Caco-2 (cell line): ENCODE data around the gene FAM83C. TPM values are rescaled to one million over a fixed set of nuclear protein-coding genes. Genes with fewer than 3 reads are reported as not detected.

ENCODE experiments used
- BruUV-seq: library from RNA; stranded (reverse); fragments of 400-500 nt; replicated peaks from 2 replicates; lab custom pipeline; 2021; lab: Mats Ljungman, UMichigan
- CTCF ChIA-PET: fragments of 300-600 bp; sonication (Branson Sonifier 250); formaldehyde crosslinking; loops from one replicate; lab custom pipeline; 2022; ENCODE audit warnings: antibody characterized with exemption; lab: Charles Lee
- POLR2A ChIA-PET: fragments of 300-600 bp; sonication (Branson Sonifier 250); formaldehyde crosslinking; loops from one replicate; lab custom pipeline; 2022; ENCODE audit warnings: antibody characterized with exemption; lab: Charles Lee
- DNase-seq, 2 experiments: peaks; one replicate each; pipeline versions ENCODE4 v3.0.0 to v3.0.0-alpha.2; 2020 to 2022
- H3K27me3 ChIP-seq: replicated peaks from 2 replicates; pipeline ENCODE4 v1.6.0; 2011; ENCODE audit warnings: low read length; ENCODE audit not compliant: control insufficient read depth, insufficient read depth
- H3K36me3 ChIP-seq: 2 replicates; pipeline ENCODE4 v1.5.1; 2011; ENCODE audit warnings: low read length; ENCODE audit not compliant: control insufficient read depth, insufficient read depth
- H3K4me1 ChIP-seq: fragments of 250-450 bp; sonication (Bioruptor Pico); 2 replicates; pipeline ENCODE4 v1.5.1; 2020; ENCODE audit warnings: mild to moderate bottlenecking
- H3K4me3 ChIP-seq: 2 replicates; pipeline ENCODE4 v1.5.1; 2011; ENCODE audit warnings: low read depth, mild to moderate bottlenecking, control low read depth, low read length
- H3K9me3 ChIP-seq: fragments of 250-450 bp; sonication (Bioruptor Pico); 2 replicates; pipeline ENCODE4 v1.5.1; 2020; ENCODE audit warnings: mild to moderate bottlenecking, moderate library complexity
- H3K27ac Mint-ChIP-seq: one replicate; pipeline ENCODE4 v1.8.0; 2022; ENCODE audit warnings: mixed read lengths; ENCODE audit not compliant: unreplicated experiment
- H3K27me3 Mint-ChIP-seq: one replicate; pipeline ENCODE4 v1.8.0; 2022; ENCODE audit warnings: mixed read lengths; ENCODE audit not compliant: insufficient read depth, unreplicated experiment
- H3K36me3 Mint-ChIP-seq: one replicate; pipeline ENCODE4 v1.8.0; 2022; ENCODE audit warnings: mild to moderate bottlenecking, mixed read lengths; ENCODE audit not compliant: insufficient read depth, unreplicated experiment
- H3K4me1 Mint-ChIP-seq: one replicate; pipeline ENCODE4 v1.8.0; 2022; ENCODE audit warnings: low read depth, mixed read lengths; ENCODE audit not compliant: unreplicated experiment
- H3K4me3 Mint-ChIP-seq: one replicate; pipeline ENCODE4 v1.8.0; 2022; ENCODE audit warnings: mild to moderate bottlenecking, moderate library complexity, mixed read lengths; ENCODE audit not compliant: unreplicated experiment
- H3K9me3 Mint-ChIP-seq: one replicate; pipeline ENCODE4 v1.8.0; 2022; ENCODE audit warnings: mixed read lengths; ENCODE audit not compliant: unreplicated experiment
- intact Hi-C: fragments of 100-400 bp; cut with micrococcal nuclease; formaldehyde crosslinking; loops from one replicate; pipeline ENCODE4 v1.10.0; 2022; ENCODE audit not compliant: unreplicated experiment
- total RNA-seq: library from RNA; stranded (reverse); gene quantifications from 2 replicates; pipeline ENCODE4 v1.2.3, GENCODE V29; 2022
- TF ChIP-seq, protein P1 (sequence below), 2 experiments: fragments of 200-600 bp in 1 of 2; IDR thresholded peaks; 1 replicate in 1 of 2; 2 replicates in 1 of 2; pipeline versions ENCODE4 v1.5.1 to v1.8.0; 2011 to 2022; ENCODE audit warnings: antibody characterized with exemption in 1 of 2, control low read depth in 1 of 2, inconsistent platforms in 1 of 2, low read depth in 1 of 2, low read length in 1 of 2, mild to moderate bottlenecking in 1 of 2, moderate library complexity in 1 of 2; ENCODE audit not compliant: insufficient read depth in 1 of 2, severe bottlenecking in 1 of 2, unreplicated experiment in 1 of 2

FAM83C gene
- total RNA-seq, 1 experiment from 2014 or later: not detected

DNA sequence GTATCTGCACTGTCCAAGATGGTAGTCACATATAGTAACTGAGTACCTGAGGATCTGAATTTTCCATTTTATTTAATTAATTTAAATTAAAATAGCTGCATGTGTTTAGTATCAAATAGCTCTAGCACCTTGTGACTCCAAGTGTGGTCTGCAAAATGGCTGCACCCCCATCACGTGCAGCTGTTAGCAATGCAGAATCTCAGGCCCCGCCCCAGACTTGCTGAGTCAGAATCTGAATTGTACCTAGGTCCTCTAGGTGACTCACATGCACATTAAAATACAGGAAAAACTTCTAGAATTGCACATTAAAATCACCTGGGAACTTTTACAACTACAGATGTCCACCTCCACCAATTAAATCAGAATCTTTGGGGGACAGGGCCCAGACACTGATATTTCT, 19.2 kb upstream of the FAM83C start:
- ChIA-PET CTCF (no interaction called here), POLR2A (no interaction called here)
- TF ChIP-seq, protein P1, sequence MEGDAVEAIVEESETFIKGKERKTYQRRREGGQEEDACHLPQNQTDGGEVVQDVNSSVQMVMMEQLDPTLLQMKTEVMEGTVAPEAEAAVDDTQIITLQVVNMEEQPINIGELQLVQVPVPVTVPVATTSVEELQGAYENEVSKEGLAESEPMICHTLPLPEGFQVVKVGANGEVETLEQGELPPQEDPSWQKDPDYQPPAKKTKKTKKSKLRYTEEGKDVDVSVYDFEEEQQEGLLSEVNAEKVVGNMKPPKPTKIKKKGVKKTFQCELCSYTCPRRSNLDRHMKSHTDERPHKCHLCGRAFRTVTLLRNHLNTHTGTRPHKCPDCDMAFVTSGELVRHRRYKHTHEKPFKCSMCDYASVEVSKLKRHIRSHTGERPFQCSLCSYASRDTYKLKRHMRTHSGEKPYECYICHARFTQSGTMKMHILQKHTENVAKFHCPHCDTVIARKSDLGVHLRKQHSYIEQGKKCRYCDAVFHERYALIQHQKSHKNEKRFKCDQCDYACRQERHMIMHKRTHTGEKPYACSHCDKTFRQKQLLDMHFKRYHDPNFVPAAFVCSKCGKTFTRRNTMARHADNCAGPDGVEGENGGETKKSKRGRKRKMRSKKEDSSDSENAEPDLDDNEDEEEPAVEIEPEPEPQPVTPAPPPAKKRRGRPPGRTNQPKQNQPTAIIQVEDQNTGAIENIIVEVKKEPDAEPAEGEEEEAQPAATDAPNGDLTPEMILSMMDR (IDR thresholded peaks at IDR 0.05; ENCODE audit: insufficient read depth in 1 of 2, low read depth in 1 of 2, low read length in 1 of 2, severe bottlenecking in 1 of 2, unreplicated experiment in 1 of 2): no peak
- intact Hi-C loops: no loop called here
- Histone ChIP-seq H3K9me3 (no peaks in the 10 kb centered on the region), H3K27me3 (no peaks in the 10 kb centered on the region), H3K4me3 (no peak overlapping the region), H3K36me3 (peaks cover 3% of the 10 kb centered on the region; the same call in 1 of the 2 replicates), H3K4me1 (peaks cover 41% of the 10 kb centered on the region)
- Mint-ChIP-seq H3K4me3 (no peak overlapping the region), H3K9me3 (no peaks in the 10 kb centered on the region), H3K4me1 (peaks cover 44% of the 10 kb centered on the region), H3K27ac (peak overlapping the region; percentile 36), H3K27me3 (no peaks in the 10 kb centered on the region), H3K36me3 (peaks cover 32% of the 10 kb centered on the region)
- BruUV-seq: no TSS peak
- DNase-seq: no peak

GRCh38 chr20:35307666-35308653, 15.7 kb upstream of the FAM83C start:
- H3K9me3 ChIP-seq: no peaks in the 10 kb centered on the region
- H3K4me1 Mint-ChIP-seq: peaks cover 60% of the 10 kb centered on the region
- H3K36me3 ChIP-seq: peaks cover 4% of the 10 kb centered on the region; the same call in 1 of the 2 replicates
- H3K4me3 ChIP-seq: no peak overlapping the region
- no peaks in the 10 kb centered on the region for H3K27me3 Mint-ChIP-seq
- no peak for DNase-seq
- intact Hi-C loops: loop anchor here (1.0 kb wide), 1 partner anchor 12 kb away; no protein-coding TSS in a partner anchor
- TF ChIP-seq, protein P1 (IDR thresholded peaks at IDR 0.05; ENCODE audit: insufficient read depth in 1 of 2, low read depth in 1 of 2, low read length in 1 of 2, severe bottlenecking in 1 of 2, unreplicated experiment in 1 of 2): no peak
- ChIA-PET CTCF (interaction anchor here (1.1 to 8.3 kb wide), 11 partner anchors 10 to 163 kb away, joined by 3 to 167 read pairs (median 8); partner anchors contain the start of gene CEP250), POLR2A (interaction anchor here (0.9 to 1.4 kb wide), 2 partner anchors 10 to 147 kb away, joined by 3 read pairs; no protein-coding TSS in a partner anchor)
- peak overlapping the region; percentile 54 for H3K27ac Mint-ChIP-seq
- H3K9me3 Mint-ChIP-seq: no peaks in the 10 kb centered on the region
- no peaks in the 10 kb centered on the region for H3K27me3 ChIP-seq
- peaks cover 33% of the 10 kb centered on the region for H3K36me3 Mint-ChIP-seq
- no TSS peak for BruUV-seq
- no peak overlapping the region for H3K4me3 Mint-ChIP-seq
- peaks cover 63% of the 10 kb centered on the region for H3K4me1 ChIP-seq

- intact Hi-C loops: loop anchor here (1.0 kb wide), 1 partner anchor 13 kb away; no protein-coding TSS in a partner anchor
- peaks cover 4% of the 10 kb centered on the region; the same call in 1 of the 2 replicates for H3K36me3 ChIP-seq
- no peak overlapping the region for H3K4me3 Mint-ChIP-seq
- CTCF ChIA-PET: interaction anchor here (0.5 to 8.3 kb wide), 20 partner anchors 9 to 268 kb away, joined by 3 to 167 read pairs (median 6); partner anchors contain the start of genes CEP250 and EIF6
- H3K27me3 ChIP-seq: no peaks in the 10 kb centered on the region
- BruUV-seq: no TSS peak
- H3K4me3 ChIP-seq: no peak overlapping the region
- peaks cover 56% of the 10 kb centered on the region for H3K4me1 ChIP-seq
- POLR2A ChIA-PET: interaction anchor here (1.4 kb wide), 1 partner anchor 148 kb away, joined by 3 read pairs; no protein-coding TSS in a partner anchor
- H3K9me3 Mint-ChIP-seq: no peaks in the 10 kb centered on the region
- H3K27ac Mint-ChIP-seq: peak overlapping the region; percentile 54
- no peaks in the 10 kb centered on the region for H3K27me3 Mint-ChIP-seq
- peaks cover 50% of the 10 kb centered on the region for H3K4me1 Mint-ChIP-seq
- peaks cover 33% of the 10 kb centered on the region for H3K36me3 Mint-ChIP-seq
- peak; percentile 88 to 89 for DNase-seq
- TF ChIP-seq, protein P1 (IDR thresholded peaks at IDR 0.05; ENCODE audit: insufficient read depth in 1 of 2, low read depth in 1 of 2, low read length in 1 of 2, severe bottlenecking in 1 of 2, unreplicated experiment in 1 of 2): peak; percentile 98 to 100
- H3K9me3 ChIP-seq: no peaks in the 10 kb centered on the region
Observed at GRCh38 chr20:35306931-35307517, 14.8 kb upstream of the FAM83C start.
